Cortex of kidney (tissue), 1 donor: ENCODE measurements around the gene ALKAL2.
"Not testable (repeated sequence)": the region's sequence is repeated elsewhere in the genome, so short reads cannot be mapped to it uniquely, and the experiment has no call there.

Source experiments
- DNase-seq: peaks from one replicate; lab custom pipeline; 2025; lab: John Stamatoyannopoulos, UW

ALKAL2 gene

GRCh38 chr2:287911-288757 is at the start of gene ALKAL2:
TSS of gene ALKAL2 (minus strand) at chr2:288091. CDS start at chr2:287835, 256 bp downstream.
- no peak for DNase-seq

GRCh38 chr2:336949-337348 is 49.1 kb upstream of the ALKAL2 start:
- not testable (repeated sequence) for DNase-seq

- DNase-seq = no peak
Observed at GRCh38 chr2:336360-336759, 48.5 kb upstream of the ALKAL2 start.

GRCh38 chr2:332592-332991 is 44.7 kb upstream of the ALKAL2 start:
- no peak for DNase-seq

- DNase-seq = no peak
Observed at GRCh38 chr2:328761-329160, 40.9 kb upstream of the ALKAL2 start.

- DNase-seq = no peak
Observed at GRCh38 chr2:323035-323434, 35.1 kb upstream of the ALKAL2 start.

GRCh38 chr2:322326-322725 is 34.4 kb upstream of the ALKAL2 start:
- DNase-seq = no peak

- DNase-seq = no peak
Observed at GRCh38 chr2:320561-320960, 32.7 kb upstream of the ALKAL2 start.

GRCh38 chr2:319059-319600 is 31.2 kb upstream of the ALKAL2 start:
- DNase-seq = no peak

- no peak for DNase-seq
Observed at GRCh38 chr2:317501-318424, 29.9 kb upstream of the ALKAL2 start.

- no peak for DNase-seq
Observed at GRCh38 chr2:316381-316780, 28.5 kb upstream of the ALKAL2 start.

GRCh38 chr2:315925-316324 is 28.0 kb upstream of the ALKAL2 start:
- DNase-seq = not testable (repeated sequence)

GRCh38 chr2:314561-315336 is 26.9 kb upstream of the ALKAL2 start:
- no peak for DNase-seq

- DNase-seq = no peak
Observed at GRCh38 chr2:313991-314390, 26.1 kb upstream of the ALKAL2 start.

GRCh38 chr2:310994-311393 is 23.1 kb upstream of the ALKAL2 start:
- no peak for DNase-seq

- no peak for DNase-seq
Observed at GRCh38 chr2:309954-310510, 22.1 kb upstream of the ALKAL2 start.

- DNase-seq = no peak
Observed at GRCh38 chr2:309148-309953, 21.5 kb upstream of the ALKAL2 start.

- no peak for DNase-seq
Observed at GRCh38 chr2:305366-305765, 17.5 kb upstream of the ALKAL2 start.

GRCh38 chr2:296354-296753 is 8.5 kb upstream of the ALKAL2 start:
- no peak for DNase-seq

GRCh38 chr2:295090-295489 is 7.2 kb upstream of the ALKAL2 start:
- DNase-seq = no peak
